Activated T-cell treated with anti-CD3 and anti-CD28 coated beads for 48 hours (primary cell): Measurements from ENCODE around the gene KCNQ1.
"Not testable (repeated sequence)": the region's sequence is repeated elsewhere in the genome, so short reads cannot be mapped to it uniquely, and the experiment has no call there.

ENCODE experiments used
- DNase-seq: peaks from one replicate; pipeline ENCODE4 v3.0.0-alpha.2; 2020; ENCODE audit warnings: low read depth

The KCNQ1 gene

GRCh38 chr11:2473361-2474058, 28.7 kb downstream of the KCNQ1 start:
- DNase-seq: no peak

- no peak for DNase-seq
Measured at GRCh38 chr11:2474059-2474901, 29.5 kb downstream of the KCNQ1 start.

GRCh38 chr11:2475136-2475918, 30.5 kb downstream of the KCNQ1 start:
- no peak for DNase-seq

- no peak for DNase-seq
Measured at GRCh38 chr11:2477254-2477653, 32.4 kb downstream of the KCNQ1 start.

- no peak for DNase-seq
Measured at GRCh38 chr11:2477936-2478335, 33.1 kb downstream of the KCNQ1 start.

- not testable (repeated sequence) for DNase-seq
Measured at GRCh38 chr11:2480067-2480873, 35.5 kb downstream of the KCNQ1 start.

- DNase-seq: no peak
Measured at GRCh38 chr11:2480874-2481220, 36.0 kb downstream of the KCNQ1 start.

GRCh38 chr11:2481253-2481652, 36.4 kb downstream of the KCNQ1 start:
- no peak for DNase-seq

GRCh38 chr11:2482204-2482603, 37.4 kb downstream of the KCNQ1 start:
- no peak for DNase-seq

- no peak for DNase-seq
Measured at GRCh38 chr11:2482745-2483144, 37.9 kb downstream of the KCNQ1 start.

GRCh38 chr11:2483426-2483825, 38.6 kb downstream of the KCNQ1 start:
- DNase-seq: no peak

GRCh38 chr11:2484576-2485125, 39.8 kb downstream of the KCNQ1 start:
- no peak for DNase-seq

GRCh38 chr11:2488004-2488403, 43.2 kb downstream of the KCNQ1 start:
- DNase-seq: no peak

- DNase-seq: no peak
Measured at GRCh38 chr11:2489083-2489482, 44.3 kb downstream of the KCNQ1 start.

- DNase-seq: not testable (repeated sequence)
Measured at GRCh38 chr11:2497951-2498350, 53.1 kb downstream of the KCNQ1 start.

GRCh38 chr11:2498750-2499149, 53.9 kb downstream of the KCNQ1 start:
- no peak for DNase-seq

- no peak for DNase-seq
Measured at GRCh38 chr11:2507212-2507901, 62.5 kb downstream of the KCNQ1 start.

GRCh38 chr11:2507945-2508749, 63.3 kb downstream of the KCNQ1 start:
- no peak for DNase-seq

- no peak for DNase-seq
Measured at GRCh38 chr11:2508793-2509192, 64.0 kb downstream of the KCNQ1 start.

- DNase-seq: no peak
Measured at GRCh38 chr11:2509481-2510001, 64.7 kb downstream of the KCNQ1 start.
